Left renal pelvis (tissue), 4 donors: ENCODE measurements around the gene SND1. TPM values are rescaled to one million over a fixed set of nuclear protein-coding genes. Genes with fewer than 3 reads are reported as not detected.

Source experiments
- DNase-seq, 4 donors: peaks; one replicate each; pipeline ENCODE4 v3.0.0-alpha.2; 2013; ENCODE audit warnings: low read depth in 4 of 4, low spot score in 3 of 4
- polyA plus RNA-seq, 4 donors: library from polyadenylated mRNA; unstranded; fragments of 120-200 nt; gene quantifications; one replicate each; pipeline ENCODE4 v1.2.1, GENCODE V29; 2013; ENCODE audit not compliant: insufficient read length in 4 of 4

SND1 gene
- polyA plus RNA-seq, 4 donors = 129 to 161 (median 145) TPM

- DNase-seq = no peak
These were observed 112.7 kb downstream of the SND1 start for GRCh38 chr7:127764681-127765080.

- no peak for DNase-seq
These were observed 113.2 kb downstream of the SND1 start for GRCh38 chr7:127765150-127765549.

DNA sequence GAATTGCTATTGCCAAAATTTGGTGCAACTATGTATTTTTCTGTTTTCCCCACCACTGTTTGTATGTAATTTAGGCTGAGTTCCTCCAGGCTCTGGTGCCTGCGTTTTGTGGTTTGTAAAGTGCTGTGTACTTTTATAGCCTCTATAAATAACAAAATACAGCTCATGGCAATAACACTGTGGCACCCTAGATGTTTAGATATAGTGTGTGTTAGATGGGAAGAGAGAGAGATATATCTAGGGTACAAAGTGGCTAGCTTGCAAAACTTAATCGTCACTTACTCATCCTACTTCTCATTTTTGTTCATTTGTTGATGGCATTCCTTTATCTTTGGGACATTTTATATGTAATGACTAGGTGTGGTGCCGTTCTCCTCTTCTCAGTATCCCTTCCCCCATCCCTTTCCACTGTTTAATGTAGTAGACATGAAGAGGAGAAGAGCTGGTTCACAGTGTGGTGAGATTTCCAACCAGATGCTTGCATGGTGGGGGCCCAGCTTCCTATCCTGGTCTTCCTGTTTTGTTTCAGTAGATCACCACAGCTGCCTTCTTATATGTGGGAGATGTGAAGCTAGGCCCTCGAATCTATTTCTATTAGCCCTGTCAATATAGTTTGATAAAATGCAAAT lies 115.0 kb downstream of the SND1 start:
- no peak for DNase-seq

GRCh38 chr7:127768241-127768640 lies 116.2 kb downstream of the SND1 start:
- DNase-seq = no peak

GRCh38 chr7:127769137-127769536 lies 117.1 kb downstream of the SND1 start:
- no peak for DNase-seq

DNA sequence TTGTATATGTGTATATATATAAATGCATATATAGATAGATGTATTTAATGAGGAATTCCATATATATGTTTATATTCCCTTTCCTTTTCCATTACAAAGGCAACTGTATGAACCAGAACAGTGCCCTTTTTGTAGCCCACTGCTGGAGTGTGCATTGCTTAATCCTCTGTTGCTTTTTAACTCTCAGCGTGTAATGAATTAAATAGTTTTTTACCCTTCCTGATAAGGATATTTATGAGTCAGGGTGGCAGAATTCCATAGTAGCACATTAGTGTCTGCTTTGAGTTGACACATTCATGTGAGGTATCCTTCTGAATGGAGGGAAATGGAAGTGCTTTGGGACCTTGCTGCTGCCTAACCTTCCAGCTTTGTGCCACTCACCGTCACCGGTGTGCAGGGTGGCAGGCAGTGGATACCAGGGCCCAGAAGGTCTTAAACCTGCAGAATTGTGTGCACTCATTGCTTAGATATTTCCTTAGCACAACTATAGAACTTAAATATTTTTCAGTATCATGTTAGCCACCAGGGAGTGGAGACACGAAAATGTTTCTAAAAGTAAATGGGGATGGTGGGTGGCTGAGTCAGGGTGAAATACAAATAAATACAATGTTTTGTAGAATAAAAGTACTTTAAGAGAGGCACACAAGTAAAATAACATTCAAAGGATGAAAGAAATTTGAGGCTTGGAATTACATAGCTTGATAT lies 117.9 kb downstream of the SND1 start:
- DNase-seq = no peak

DNA sequence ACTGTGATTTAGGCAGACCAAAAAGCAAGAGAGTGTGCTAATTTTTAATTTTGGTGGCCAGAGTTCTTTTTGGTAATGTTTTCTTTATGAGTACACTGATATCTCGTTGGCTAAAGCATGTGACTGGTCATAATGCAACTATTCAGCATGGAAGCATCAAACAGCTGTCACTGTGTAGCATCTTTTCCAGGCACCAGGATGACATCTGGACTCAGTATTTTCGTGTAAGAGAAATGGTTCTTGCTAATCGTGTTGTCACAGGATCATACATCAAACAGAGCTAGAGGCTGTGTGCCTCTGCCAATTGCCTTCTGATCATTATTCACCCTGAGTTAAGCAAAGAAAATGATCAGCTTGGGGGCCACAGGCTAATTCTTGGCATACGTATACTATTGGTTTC lies 118.9 kb downstream of the SND1 start:
- DNase-seq = no peak

- no peak for DNase-seq
These were observed 119.7 kb downstream of the SND1 start for GRCh38 chr7:127771707-127772106.

DNA sequence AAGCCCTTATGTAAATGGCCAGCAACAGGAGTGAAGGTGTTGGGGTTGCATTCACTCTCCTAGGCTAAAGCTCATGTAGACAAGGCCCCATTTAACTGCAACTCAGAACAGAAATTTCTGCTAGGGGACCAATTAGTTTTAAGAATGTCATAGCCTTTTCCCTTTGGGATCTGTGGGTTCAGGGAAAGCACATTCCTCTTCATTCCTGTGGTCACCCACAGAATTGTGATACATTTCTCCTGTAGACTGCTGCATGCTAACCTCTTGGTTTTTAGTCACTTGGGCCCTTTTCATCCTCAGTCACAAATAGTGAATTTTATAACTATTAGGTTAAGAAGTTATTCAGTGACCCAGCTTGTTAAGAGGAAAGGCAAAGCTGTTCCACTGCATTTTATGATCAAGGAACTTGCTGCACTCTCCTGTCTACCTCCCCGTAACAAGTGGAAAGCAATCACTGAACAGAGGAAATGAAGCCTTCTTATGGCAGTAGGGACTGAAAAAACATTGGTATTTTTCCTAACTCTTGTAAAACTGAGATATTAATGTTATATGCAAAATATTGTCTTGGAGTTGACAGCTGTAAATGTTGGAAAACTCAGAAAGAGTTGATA lies 124.9 kb downstream of the SND1 start:
- no peak for DNase-seq

GRCh38 chr7:127780489-127780888 lies 128.5 kb downstream of the SND1 start:
- DNase-seq = no peak

- no peak for DNase-seq
These were observed 129.1 kb downstream of the SND1 start for GRCh38 chr7:127781081-127781480.

DNA sequence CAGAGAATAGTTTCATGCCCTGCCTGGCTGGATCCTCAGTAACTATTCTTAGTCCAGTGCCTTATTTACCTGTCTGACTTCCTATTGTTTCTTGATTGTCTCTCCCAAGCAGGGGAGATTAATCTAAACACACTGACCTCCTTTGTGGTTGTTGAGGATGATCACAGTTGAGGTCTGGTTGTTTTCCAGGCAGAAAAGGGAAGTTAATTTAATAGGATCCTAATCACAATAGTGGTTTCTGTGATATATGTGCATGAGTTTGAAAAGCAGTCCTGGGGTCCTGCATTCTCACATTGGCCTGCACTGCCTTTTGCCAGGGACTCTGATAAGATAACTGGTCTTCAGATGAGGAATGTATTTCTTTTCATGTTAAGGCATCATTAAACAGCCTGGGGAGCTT lies 130.1 kb downstream of the SND1 start:
- no peak for DNase-seq

DNA sequence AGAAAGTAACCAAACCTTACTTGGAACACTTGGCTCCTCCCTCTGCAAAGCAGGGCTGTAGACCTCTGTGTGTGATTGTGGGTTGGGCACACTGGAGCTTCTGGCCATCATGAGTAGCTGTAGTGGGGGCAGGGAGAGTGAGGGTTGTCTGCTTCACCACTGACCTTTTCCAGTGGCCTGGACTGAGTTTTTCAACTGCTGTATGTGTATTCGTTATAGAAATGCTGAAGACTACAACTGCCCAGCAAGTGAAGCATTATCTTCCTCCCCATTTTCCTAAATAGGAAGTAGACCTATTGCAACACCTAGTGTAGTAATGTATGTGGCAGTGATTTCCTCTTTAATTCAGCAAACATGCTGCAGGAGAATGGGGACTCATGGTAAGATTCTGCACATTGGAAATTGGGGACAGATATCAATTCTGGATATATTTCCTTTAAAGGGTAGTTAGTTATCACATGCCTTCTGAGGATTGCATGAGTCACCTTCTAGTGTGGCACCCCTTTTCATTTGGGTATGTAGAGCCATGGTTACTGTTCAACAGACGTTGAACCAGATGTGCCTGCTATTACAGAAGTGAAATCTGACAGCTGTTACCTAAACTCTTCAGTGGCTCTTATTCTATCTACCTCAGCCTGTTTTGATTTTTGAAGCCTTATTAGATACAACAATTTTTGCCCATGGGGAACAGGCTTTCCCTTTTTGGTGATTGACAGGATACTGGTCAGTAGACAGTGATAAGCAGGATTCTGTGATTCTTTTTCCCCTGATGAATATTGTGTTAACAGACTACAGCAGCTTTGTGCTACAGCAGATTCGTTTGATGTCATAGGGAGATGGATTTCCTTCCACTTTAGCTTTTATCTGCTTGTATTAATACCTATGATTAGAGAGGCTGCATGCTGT lies 130.9 kb downstream of the SND1 start:
- no peak for DNase-seq

- no peak for DNase-seq
These were observed 134.2 kb downstream of the SND1 start for GRCh38 chr7:127786184-127786583.

- no peak for DNase-seq
These were observed 137.0 kb downstream of the SND1 start for GRCh38 chr7:127789031-127789430.

GRCh38 chr7:127791446-127792189 lies 139.6 kb downstream of the SND1 start:
- no peak for DNase-seq

- DNase-seq = no peak
These were observed 140.7 kb downstream of the SND1 start for GRCh38 chr7:127792528-127793342.

DNA sequence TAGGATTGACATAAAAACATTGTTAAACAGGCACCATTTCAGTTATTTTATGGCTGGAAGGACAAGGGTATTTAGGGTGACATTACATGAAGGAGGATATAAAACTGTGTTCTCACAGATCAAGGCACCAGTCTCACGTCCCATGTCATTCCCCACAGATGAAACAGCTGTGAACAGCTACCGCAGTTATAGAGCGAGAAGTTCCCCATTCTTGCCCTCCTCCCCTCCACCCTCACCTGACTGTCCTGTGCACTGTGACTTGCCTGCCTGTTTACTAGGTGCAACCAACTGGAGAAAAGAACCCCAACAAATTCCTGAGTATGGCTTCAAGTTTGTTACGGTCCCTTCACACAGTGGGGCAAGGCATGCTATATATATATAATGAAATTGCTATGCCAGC lies 141.6 kb downstream of the SND1 start:
- DNase-seq = no peak

GRCh38 chr7:127794136-127794535 lies 142.1 kb downstream of the SND1 start:
- DNase-seq = no peak

GRCh38 chr7:127794551-127794950 lies 142.6 kb downstream of the SND1 start:
- DNase-seq = no peak
